Keratinocyte (primary cell): ENCODE measurements around the gene ALS2. TPM values are rescaled to one million over a fixed set of nuclear protein-coding genes. Genes with fewer than 3 reads are reported as not detected.

Experiments used
- DNase-seq: peaks from one replicate; pipeline ENCODE4 v3.0.0-alpha.2; 2011; ENCODE audit warnings: low read depth, missing footprints, low spot score
- FAIRE-seq: peaks from 2 replicates; lab custom pipeline; 2011; peaks lifted over from hg19 to GRCh38; lab: Jason Lieb, UNC
- H2AFZ ChIP-seq: 2 replicates; pipeline ENCODE4 v1.6.0; 2012; ENCODE audit warnings: low read length, control low read depth, inconsistent platforms; ENCODE audit not compliant: control insufficient read depth
- H3K27ac ChIP-seq: 2 replicates; pipeline ENCODE4 v1.5.1; 2011; ENCODE audit warnings: low read length; ENCODE audit not compliant: control insufficient read depth, insufficient read depth
- H3K27me3 ChIP-seq: 3 replicates; pipeline ENCODE4 v1.6.0; 2011; ENCODE audit warnings: low read length; ENCODE audit not compliant: control insufficient read depth, insufficient read depth; ENCODE audit errors: extremely low read depth
- H3K36me3 ChIP-seq, 2 experiments: 2 replicates in 1 of 2; 3 replicates in 1 of 2; pipeline ENCODE4 v1.5.1; 2011; ENCODE audit warnings: low read length in 2 of 2, mild to moderate bottlenecking in 1 of 2; ENCODE audit not compliant: control insufficient read depth in 2 of 2, insufficient read depth in 2 of 2; ENCODE audit errors: extremely low read depth in 1 of 2
- H3K4me1 ChIP-seq: 3 replicates; pipeline ENCODE4 v1.5.1; 2011; ENCODE audit warnings: low read length; ENCODE audit not compliant: control insufficient read depth, insufficient read depth; ENCODE audit errors: extremely low read depth
- H3K4me2 ChIP-seq: 3 replicates; pipeline ENCODE4 v1.6.0; 2011; ENCODE audit warnings: low read depth, low read length; ENCODE audit not compliant: control insufficient read depth, insufficient read depth; ENCODE audit errors: extremely low read depth
- H3K4me3 ChIP-seq, 3 experiments: fragments of 200-600 bp in 1 of 3; sonication (generic) in 1 of 3; 2 replicates in 2 of 3; 3 replicates in 1 of 3; pipeline ENCODE4 v1.5.1; 2011 to 2016; ENCODE audit warnings: low read length in 3 of 3, mild to moderate bottlenecking in 3 of 3, control low read depth in 2 of 3, inconsistent platforms in 1 of 3, low read depth in 1 of 3, mixed read lengths in 1 of 3, mixed run types in 1 of 3, moderate library complexity in 1 of 3; ENCODE audit not compliant: control insufficient read depth in 2 of 3, insufficient read depth in 2 of 3; ENCODE audit errors: extremely low read depth in 1 of 3
- H3K79me2 ChIP-seq: 2 replicates; pipeline ENCODE4 v1.6.0; 2012; ENCODE audit warnings: low read length; ENCODE audit not compliant: control insufficient read depth, insufficient read depth
- H3K9ac ChIP-seq: 3 replicates; pipeline ENCODE4 v1.6.0; 2011; ENCODE audit warnings: low read length; ENCODE audit not compliant: control insufficient read depth, insufficient read depth; ENCODE audit errors: extremely low read depth
- H3K9me1 ChIP-seq: 3 replicates; pipeline ENCODE4 v1.6.0; 2011; ENCODE audit warnings: low read length; ENCODE audit not compliant: control insufficient read depth, insufficient read depth; ENCODE audit errors: extremely low read depth
- H3K9me3 ChIP-seq: 2 replicates; pipeline ENCODE4 v1.5.1; 2012; ENCODE audit warnings: low read depth, low read length; ENCODE audit not compliant: control insufficient read depth
- H4K20me1 ChIP-seq: 3 replicates; pipeline ENCODE4 v1.6.0; 2011; ENCODE audit warnings: low read length; ENCODE audit not compliant: control insufficient read depth, insufficient read depth; ENCODE audit errors: extremely low read depth
- EZH2 ChIP-seq: IDR thresholded peaks from one replicate; pipeline ENCODE4 v1.6.1; 2012; ENCODE audit warnings: inconsistent platforms, mild to moderate bottlenecking, low read length, moderate library complexity
- dilution Hi-C: fragments of 300-500 bp; cut with MboI; formaldehyde crosslinking; loops from one replicate; pipeline ENCODE4 v1.7.0; 2020; ENCODE audit warnings: low sequenced_read_pairs; ENCODE audit not compliant: extremely low pct_ligation_motif_present
- polyA plus RNA-seq, 5 experiments: library from polyadenylated mRNA; depleted of rRNA in 3 of 5; stranded (reverse) in 3 of 5; stranded (forward) in 1 of 5; unstranded in 1 of 5; fragments of >200 nt; gene quantifications; 1 replicate in 1 of 5; 2 replicates in 3 of 5; 3 replicates in 1 of 5; pipeline versions ENCODE4 v1.2.1 to v1.2.3, GENCODE V29; 2011 to 2012; ENCODE audit warnings: missing spikeins in 2 of 5, low read depth in 1 of 5, low replicate concordance in 1 of 5
- TF ChIP-seq, protein P1 (sequence below), 3 experiments: IDR thresholded peaks in 1 of 3; conservative IDR thresholded peaks in 1 of 3; optimal IDR thresholded peaks in 1 of 3; 2 replicates in 2 of 3; 3 replicates in 1 of 3; pipeline versions ENCODE3 to v1.5.1; 2011; ENCODE audit warnings: low read length in 3 of 3, mild to moderate bottlenecking in 3 of 3, moderate library complexity in 2 of 3, control low read depth in 1 of 3, inconsistent platforms in 1 of 3; ENCODE audit not compliant: insufficient read depth in 2 of 3; ENCODE audit errors: extremely low read depth in 1 of 3

ALS2 gene
- polyA plus RNA-seq, 1 donor (not counting 4 experiments of a cell fraction or from before 2014, with no cell fraction given): 25.8 TPM

GRCh38 chr2:201821080-201821479, 40.3 kb upstream of the ALS2 start:
- DNase-seq: no peak
- Histone ChIP-seq H3K9me3 (no peaks in the 10 kb centered on the region), H3K36me3 (no peaks in the 10 kb centered on the region), H4K20me1 (no peaks in the 10 kb centered on the region), H2AFZ (no peak overlapping the region), H3K4me2 (no peak overlapping the region), H3K4me1 (no peaks in the 10 kb centered on the region), H3K27me3 (no peaks in the 10 kb centered on the region), H3K9ac (no peak overlapping the region), H3K27ac (no peak overlapping the region), H3K4me3 (no peak overlapping the region), H3K9me1 (no peaks in the 10 kb centered on the region), H3K79me2 (no peaks in the 10 kb centered on the region)
- no peak for FAIRE-seq
- dilution Hi-C loops: no loop called here
- TF ChIP-seq, protein P1, sequence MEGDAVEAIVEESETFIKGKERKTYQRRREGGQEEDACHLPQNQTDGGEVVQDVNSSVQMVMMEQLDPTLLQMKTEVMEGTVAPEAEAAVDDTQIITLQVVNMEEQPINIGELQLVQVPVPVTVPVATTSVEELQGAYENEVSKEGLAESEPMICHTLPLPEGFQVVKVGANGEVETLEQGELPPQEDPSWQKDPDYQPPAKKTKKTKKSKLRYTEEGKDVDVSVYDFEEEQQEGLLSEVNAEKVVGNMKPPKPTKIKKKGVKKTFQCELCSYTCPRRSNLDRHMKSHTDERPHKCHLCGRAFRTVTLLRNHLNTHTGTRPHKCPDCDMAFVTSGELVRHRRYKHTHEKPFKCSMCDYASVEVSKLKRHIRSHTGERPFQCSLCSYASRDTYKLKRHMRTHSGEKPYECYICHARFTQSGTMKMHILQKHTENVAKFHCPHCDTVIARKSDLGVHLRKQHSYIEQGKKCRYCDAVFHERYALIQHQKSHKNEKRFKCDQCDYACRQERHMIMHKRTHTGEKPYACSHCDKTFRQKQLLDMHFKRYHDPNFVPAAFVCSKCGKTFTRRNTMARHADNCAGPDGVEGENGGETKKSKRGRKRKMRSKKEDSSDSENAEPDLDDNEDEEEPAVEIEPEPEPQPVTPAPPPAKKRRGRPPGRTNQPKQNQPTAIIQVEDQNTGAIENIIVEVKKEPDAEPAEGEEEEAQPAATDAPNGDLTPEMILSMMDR (optimal IDR thresholded peaks at IDR 0.05 in 1 of 3, IDR thresholded peaks at IDR 0.05 in 1 of 3, conservative IDR thresholded peaks at IDR 0.05 in 1 of 3; ENCODE audit: extremely low read depth in 1 of 3, insufficient read depth in 2 of 3, low read length in 3 of 3): no peak
- no peak for TF ChIP-seq EZH2

DNA sequence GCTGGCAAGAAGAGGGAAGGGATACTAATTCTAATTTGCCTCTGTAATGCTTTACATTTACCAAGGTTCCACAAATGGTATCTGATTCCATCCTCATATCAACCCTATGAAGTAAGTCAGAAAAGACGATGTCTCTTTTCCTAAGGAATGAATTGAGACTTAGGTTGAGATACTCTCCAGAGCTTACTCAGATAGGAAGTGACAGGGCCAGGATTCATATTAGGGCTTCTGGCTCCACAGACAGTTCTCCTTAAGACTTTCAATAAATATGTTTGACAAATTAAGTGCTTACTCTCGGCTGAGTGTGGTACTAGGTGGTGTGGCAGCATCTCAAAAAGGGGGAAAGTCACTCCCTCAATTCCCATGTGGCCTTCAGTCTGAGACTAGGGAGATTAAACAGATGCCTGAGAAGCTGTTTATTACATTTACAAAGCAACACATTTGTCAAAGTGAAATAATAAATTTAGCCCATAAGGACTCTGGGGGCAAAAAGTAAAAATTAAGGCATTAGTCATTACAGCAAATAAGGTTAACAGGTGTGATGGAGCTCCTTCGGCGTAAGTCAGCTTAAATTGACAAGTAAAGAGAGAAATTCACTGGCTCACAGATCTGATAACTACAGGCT, 39.8 kb upstream of the ALS2 start:
- Histone ChIP-seq H2AFZ (no peak overlapping the region), H3K4me2 (no peak overlapping the region), H3K9ac (no peak overlapping the region), H3K9me3 (no peaks in the 10 kb centered on the region), H3K27ac (no peak overlapping the region), H3K79me2 (no peaks in the 10 kb centered on the region), H4K20me1 (no peaks in the 10 kb centered on the region), H3K4me3 (no peak overlapping the region), H3K27me3 (no peaks in the 10 kb centered on the region), H3K36me3 (no peaks in the 10 kb centered on the region), H3K9me1 (no peaks in the 10 kb centered on the region), H3K4me1 (no peaks in the 10 kb centered on the region)
- FAIRE-seq (no peak), DNase-seq (no peak)
- dilution Hi-C loops: no loop called here
- TF ChIP-seq, protein P1 (optimal IDR thresholded peaks at IDR 0.05 in 1 of 3, IDR thresholded peaks at IDR 0.05 in 1 of 3, conservative IDR thresholded peaks at IDR 0.05 in 1 of 3; ENCODE audit: extremely low read depth in 1 of 3, insufficient read depth in 2 of 3, low read length in 3 of 3): no peak
- no peak for TF ChIP-seq EZH2
